ENCODE results near the gene VILL. TPM values are rescaled to one million over a fixed set of nuclear protein-coding genes. Genes with fewer than 3 reads are reported as not detected.
"Not testable (repeated sequence)": the region's sequence is repeated elsewhere in the genome, so short reads cannot be mapped to it uniquely, and the experiment has no call there.

Gene VILL
- total RNA-seq, 1 donor: 4.3 TPM

- no peak for DNase-seq (ENCODE audit: low read depth)
- no peak for TF ChIP-seq CTCF (IDR thresholded peaks at IDR 0.05; ENCODE audit: insufficient read depth, low read depth, low read length)
- no peak overlapping the region for H3K4me3 ChIP-seq (ENCODE audit: low read depth, low read length)
Measured at GRCh38 chr3:38032328-38032865, 41.8 kb downstream of the VILL start.

- not testable (repeated sequence) for DNase-seq (ENCODE audit: low read depth); H3K4me3 ChIP-seq (ENCODE audit: low read depth, low read length)
Measured at GRCh38 chr3:38033586-38033985, 43.0 kb downstream of the VILL start.

GRCh38 chr3:38034335-38034734 lies 43.7 kb downstream of the VILL start:
- H3K4me3 ChIP-seq (ENCODE audit: low read depth, low read length); DNase-seq (ENCODE audit: low read depth): not testable (repeated sequence)

- TF ChIP-seq CTCF (IDR thresholded peaks at IDR 0.05; ENCODE audit: insufficient read depth, low read depth, low read length): no peak
- no peak for DNase-seq (ENCODE audit: low read depth)
- H3K4me3 ChIP-seq (ENCODE audit: low read depth, low read length): no peak overlapping the region
Measured at GRCh38 chr3:38036286-38036685, 45.7 kb downstream of the VILL start.

GRCh38 chr3:38036906-38037305 lies 46.3 kb downstream of the VILL start:
- no peak for TF ChIP-seq CTCF (IDR thresholded peaks at IDR 0.05; ENCODE audit: insufficient read depth, low read depth, low read length)
- DNase-seq (ENCODE audit: low read depth): no peak
- no peak overlapping the region for H3K4me3 ChIP-seq (ENCODE audit: low read depth, low read length)

- no peak overlapping the region for H3K4me3 ChIP-seq (ENCODE audit: low read depth, low read length)
- no peak for DNase-seq (ENCODE audit: low read depth)
- TF ChIP-seq CTCF (IDR thresholded peaks at IDR 0.05; ENCODE audit: insufficient read depth, low read depth, low read length): no peak
Measured at GRCh38 chr3:38038447-38038911, 47.9 kb downstream of the VILL start.

- H3K4me3 ChIP-seq (ENCODE audit: low read depth, low read length): peak within 1 kb of the TSS; percentile 58
- DNase-seq (ENCODE audit: low read depth): peak; percentile 55
- TF ChIP-seq CTCF (IDR thresholded peaks at IDR 0.05; ENCODE audit: insufficient read depth, low read depth, low read length): no peak
Measured at GRCh38 chr3:38039101-38039898, 48.7 kb downstream of the VILL start, which contains the start of gene DLEC1. Gene DLEC1 (plus strand): TSS chr3:38039208. CDS start chr3:38039226, 18 bp downstream.

GRCh38 chr3:38039899-38040261 lies 49.3 kb downstream of the VILL start:
- peak; percentile 52 for DNase-seq (ENCODE audit: low read depth)
- peak overlapping the region; percentile 58 for H3K4me3 ChIP-seq (ENCODE audit: low read depth, low read length)

More at GRCh38 chr3:38039899-38040261, 49.3 kb downstream of the VILL start:
- peak; percentile 44 for TF ChIP-seq CTCF (IDR thresholded peaks at IDR 0.05; ENCODE audit: insufficient read depth, low read depth, low read length)
